Activated CD8-positive, alpha-beta memory T cell treated with anti-CD3 and anti-CD28 coated beads for 4 hours (primary cell): ENCODE measurements around the gene IQGAP3.
A peak's percentile ranks its signal among the peaks of the same experiment; 100 is the strongest.

Source experiments
- DNase-seq, 2 donors: peaks; one replicate each; pipeline ENCODE4 v3.0.0-alpha.2; 2020; ENCODE audit warnings: low read depth in 2 of 2

The IQGAP3 gene

DNA sequence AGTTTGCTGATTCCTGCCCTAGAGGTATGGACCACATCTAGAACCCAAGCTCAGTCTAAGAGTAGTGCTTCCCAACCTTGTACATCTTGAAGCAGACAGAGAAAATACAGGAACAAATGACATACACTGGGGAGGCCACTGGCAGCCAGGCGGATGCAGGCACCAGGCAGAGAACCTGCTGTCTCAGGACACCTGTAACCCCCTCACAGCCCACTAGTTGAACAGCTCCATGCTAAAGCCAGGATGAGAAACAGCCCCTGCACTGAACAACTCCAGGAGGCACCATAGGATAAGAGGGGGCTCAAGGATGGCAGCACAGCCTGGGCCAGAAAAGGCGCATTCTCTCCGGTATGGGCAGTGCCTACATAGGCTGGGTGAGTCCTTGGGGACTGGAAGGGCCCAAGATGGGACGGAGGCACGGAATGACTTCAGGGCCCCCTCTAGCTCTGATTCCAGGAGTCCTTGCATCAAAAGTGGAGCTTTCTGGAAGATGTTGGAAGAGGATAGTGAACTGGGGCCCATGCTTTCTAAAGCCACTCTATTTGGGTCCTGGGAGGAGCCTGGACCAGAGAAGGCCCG lies 87.8 kb downstream of the IQGAP3 start:
- DNase-seq = no peak

- DNase-seq = no peak
These were observed 89.0 kb downstream of the IQGAP3 start for GRCh38 chr1:156483397-156483796.

DNA sequence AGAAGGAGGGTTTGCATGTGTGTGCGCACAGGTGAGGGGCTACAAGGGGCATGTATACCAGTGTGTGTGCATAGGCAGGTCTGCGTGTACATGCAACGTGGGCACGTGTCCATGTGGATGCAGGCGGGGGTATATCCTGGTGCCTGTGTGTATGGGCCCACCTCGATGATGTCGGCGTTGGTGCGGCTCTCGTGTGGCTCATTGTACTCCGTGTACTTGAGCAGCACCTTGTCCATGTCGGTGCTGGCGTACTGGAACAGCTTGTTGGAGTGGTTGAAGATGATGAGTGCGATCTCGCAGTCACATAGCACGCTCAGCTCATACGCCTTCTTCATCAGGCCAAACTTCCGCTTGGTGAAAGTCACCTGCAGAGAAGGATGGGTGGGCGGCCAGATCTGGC lies 90.1 kb downstream of the IQGAP3 start:
- DNase-seq = no peak

DNA sequence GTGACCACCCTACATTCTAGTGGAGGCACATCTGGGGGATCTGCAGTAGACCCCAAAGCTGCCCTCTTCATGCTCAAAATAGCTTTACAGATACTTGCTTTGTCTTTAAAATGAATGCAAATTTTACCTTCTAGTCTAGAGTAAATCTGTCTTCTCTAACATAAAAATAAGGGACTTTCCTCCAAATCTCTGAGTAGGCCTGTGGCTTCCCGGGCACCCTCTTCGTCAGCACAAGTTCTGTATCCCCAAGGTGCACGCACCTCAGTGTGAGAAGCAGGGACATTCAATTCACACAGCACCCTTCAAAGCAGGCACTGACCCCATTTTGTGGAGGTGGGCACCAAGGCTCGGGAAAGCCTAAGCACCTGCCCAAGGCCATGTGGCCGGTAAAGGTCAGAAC lies 90.8 kb downstream of the IQGAP3 start:
- DNase-seq = no peak

DNA sequence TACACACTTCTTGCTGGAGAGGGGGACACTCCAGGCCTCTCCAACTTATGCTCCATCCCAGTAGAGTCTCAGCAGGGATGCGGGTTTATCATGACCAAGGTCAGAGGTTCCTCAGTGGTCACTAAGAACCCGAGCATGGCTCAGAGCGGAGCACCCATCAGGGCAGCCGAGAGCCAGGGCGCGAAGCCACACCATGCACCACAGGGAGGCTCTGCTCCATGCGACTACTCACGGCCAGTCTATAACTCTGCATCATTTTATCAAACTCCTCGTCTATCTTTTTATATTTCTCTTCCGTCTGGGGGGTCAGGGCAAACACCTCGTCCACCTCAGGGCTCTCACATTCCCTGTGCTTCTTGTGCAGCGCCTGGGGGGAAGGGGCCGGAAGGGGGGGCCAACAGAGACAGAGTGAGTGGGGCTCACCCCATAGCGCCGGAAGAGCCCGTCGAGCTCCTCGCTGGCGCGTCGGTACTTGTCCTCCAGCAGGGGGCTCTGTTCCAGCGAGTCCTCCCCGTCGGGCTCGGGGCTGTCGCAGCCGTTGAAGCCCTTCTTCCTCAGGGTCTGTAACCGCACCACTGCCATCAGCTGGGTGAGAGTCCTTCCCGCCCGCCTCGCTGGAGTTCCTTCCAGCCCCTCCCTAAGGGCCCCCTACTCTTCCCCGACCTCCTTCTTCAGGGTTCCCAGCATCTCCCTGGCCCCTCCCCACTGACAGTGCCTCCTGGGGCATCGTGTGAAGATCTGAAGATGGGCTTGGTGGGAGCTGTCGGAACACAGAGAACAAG lies 91.8 kb downstream of the IQGAP3 start:
- peak; percentile 56 to 68 for DNase-seq

- DNase-seq = no peak
These were observed 92.4 kb downstream of the IQGAP3 start for GRCh38 chr1:156480016-156480370.

DNA sequence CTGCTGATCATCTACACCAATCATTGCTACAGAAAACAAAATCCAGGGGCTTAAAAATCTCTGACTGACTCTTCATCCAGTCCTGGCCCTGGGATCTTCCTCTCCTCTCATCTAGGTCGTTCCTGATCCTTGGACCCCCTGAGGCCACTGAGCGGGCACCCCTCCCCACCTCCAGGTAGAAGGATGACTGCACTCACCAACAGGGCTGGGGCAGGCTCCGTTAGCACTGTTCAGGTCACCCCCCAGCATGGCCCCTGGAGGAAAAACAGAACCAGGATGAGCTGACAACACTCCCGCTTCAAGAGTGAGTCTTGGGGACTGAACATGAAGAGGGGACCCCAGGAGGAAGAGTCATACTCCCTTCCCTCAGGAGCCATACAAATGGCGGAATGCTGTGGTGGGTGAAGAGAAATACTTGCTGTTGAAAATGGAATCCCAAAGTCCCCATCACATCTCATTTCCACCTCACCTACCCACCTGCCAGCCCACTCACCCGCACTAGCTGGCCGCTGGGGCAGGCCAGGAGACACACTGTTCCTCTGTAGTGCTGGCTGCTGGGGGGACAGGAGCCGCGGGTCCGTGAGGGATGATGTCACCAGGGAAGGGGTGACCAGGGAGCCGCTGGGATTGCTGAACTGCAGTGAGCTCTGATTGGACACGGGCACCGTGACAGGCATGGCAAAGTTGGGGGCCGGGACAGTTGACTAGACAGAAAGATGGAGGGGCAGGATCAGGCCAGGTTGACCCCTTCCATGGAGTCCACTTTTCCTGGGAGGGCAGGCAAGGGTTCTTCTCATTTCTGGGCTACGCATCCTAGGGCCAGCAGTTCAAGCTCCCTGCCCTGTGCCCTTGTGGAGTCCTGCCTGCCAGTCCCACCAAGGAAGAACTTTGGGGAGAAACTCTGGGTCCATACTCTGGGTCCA lies 93.0 kb downstream of the IQGAP3 start:
- DNase-seq = no peak

DNA sequence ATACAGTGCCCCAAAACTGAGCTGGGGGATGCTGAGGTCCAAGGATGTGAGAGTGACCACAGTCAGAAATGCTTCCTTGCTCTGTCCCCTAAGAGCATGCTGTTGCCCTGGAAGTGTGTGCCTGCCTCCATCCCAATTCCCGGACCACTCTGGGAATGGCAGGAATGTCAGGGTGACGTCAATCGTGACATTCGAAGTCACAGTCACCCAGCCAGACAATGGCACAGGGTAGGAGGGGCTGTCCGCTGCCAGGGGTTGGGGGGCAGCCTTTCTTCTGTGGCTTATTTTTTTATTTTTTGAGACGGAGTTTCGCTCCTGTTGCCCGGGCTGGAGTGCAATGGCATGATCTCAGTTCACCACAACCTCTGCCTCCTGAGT lies 94.1 kb downstream of the IQGAP3 start:
- DNase-seq = no peak

DNA sequence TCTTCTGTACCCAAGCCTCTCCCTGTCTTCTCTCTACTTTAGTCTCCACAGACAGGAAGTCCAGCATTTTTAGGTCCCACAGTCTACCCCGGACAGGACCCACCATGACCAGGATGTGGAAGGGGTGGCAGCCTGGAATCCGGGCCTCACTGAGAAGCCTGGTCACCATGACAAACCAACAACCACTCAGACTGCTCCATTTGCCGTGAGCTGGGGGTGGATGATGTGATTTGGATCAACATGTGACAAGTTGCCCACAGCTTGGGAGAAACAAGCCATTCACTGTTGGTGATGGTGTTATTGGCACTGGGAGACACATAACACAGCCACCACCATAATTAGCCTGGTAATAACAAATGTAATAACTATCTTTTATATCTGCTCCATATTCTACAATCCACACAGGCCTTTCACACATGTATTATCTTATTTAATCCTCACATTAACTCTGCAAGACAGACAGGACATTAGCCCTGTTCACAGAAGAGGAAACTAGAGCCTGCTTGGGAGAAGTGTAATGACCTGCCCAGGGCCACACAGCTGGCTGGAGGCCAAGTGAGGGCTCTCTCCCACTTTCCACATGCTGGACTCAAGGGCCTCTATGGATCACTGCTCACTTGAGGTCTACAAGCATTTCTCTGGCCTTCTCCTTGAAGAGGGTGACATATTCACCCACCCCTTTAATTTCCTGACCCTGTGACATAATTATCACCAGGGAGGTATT lies 94.7 kb downstream of the IQGAP3 start:
- no peak for DNase-seq

DNA sequence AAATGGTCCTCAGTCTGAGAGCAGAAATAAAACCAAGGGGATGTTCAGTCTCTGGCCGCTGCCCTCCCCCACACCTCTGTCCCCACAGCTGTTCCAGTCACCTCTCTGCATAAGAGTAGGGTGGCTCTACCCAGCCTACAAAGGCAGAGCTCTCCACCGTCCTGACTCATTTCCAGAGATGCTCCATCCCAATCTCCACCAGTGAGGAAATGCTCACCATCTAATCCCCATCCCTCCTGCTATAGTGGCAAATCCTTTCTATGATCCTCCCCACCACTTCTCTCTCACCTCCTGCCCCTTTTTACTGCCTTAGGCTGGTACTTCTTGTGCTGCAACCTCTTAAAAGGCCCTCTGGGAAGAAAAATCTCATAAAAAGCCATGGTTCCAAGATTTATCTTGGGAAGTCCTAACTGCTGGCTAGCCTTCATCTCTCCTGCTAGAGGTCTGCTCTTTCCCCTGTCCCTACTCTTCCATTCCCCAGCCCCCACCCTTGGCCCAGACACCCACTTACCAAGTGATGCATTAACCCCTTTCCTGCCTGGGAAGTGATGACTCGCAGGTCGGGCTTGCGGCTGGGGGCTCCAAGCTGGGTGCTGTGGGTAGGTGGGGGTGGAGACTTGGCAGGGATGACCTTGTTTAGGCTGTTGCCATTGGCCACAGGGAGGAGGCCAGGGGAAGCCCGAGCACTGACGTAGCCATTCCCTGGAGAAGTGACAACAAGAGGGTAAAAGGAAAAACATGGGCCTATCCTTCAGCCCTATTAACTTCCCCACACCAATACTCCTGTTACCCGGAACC lies 95.7 kb downstream of the IQGAP3 start:
- DNase-seq = no peak

GRCh38 chr1:156475568-156476500 lies 96.5 kb downstream of the IQGAP3 start:
- no peak for DNase-seq
